ENCODE measurements around the gene ZIK1.
A peak's percentile ranks its signal among the peaks of the same experiment; 100 is the strongest.

- TF ChIP-seq CTCF (IDR thresholded peaks at IDR 0.05): peak in 1 of 7 experiments; percentile 7
- peak in 2 of 3 donors; percentile 53 for TF ChIP-seq POLR2A (IDR thresholded peaks at IDR 0.05)
These were observed at the start of gene ZIK1 for GRCh38 chr19:57583521-57584416.
